Measurements from ENCODE around the gene CEP57. TPM values are rescaled to one million over a fixed set of nuclear protein-coding genes. Genes with fewer than 3 reads are reported as not detected.
"Not testable (repeated sequence)": the region's sequence is repeated elsewhere in the genome, so short reads cannot be mapped to it uniquely, and the experiment has no call there.

Gene CEP57
- total RNA-seq, 4 donors from 2014 or later = 41.3 to 57.7 (median 53.7) TPM

GRCh38 chr11:95802806-95803205 lies 12.5 kb downstream of the CEP57 start:
- H3K4me1 ChIP-seq = no peaks in the 10 kb centered on the region
- WGBS, 2 donors = 97 to 100% methylated on average over 1 of the region's 1 CpG
- TF ChIP-seq CTCF (IDR thresholded peaks at IDR 0.05) = no peak
- TF ChIP-seq POLR2A (IDR thresholded peaks at IDR 0.05) = no peak
- H3K36me3 ChIP-seq = no peaks in the 10 kb centered on the region
- no peak overlapping the region for H3K27ac ChIP-seq
- DNase-seq = no peak
- H3K9me3 ChIP-seq = no peaks in the 10 kb centered on the region
- H3K4me3 ChIP-seq (replicated peaks in 1 of 3) = no peak overlapping the region
- intact Hi-C loops (cut with DNase I) = no loop called here
- H3K27me3 ChIP-seq = no peaks in the 10 kb centered on the region

- no peak overlapping the region for H3K4me3 ChIP-seq (replicated peaks in 1 of 3)
- DNase-seq = no peak
- intact Hi-C loops (cut with DNase I) = no loop called here
- no peaks in the 10 kb centered on the region for H3K36me3 ChIP-seq
- no peaks in the 10 kb centered on the region for H3K27me3 ChIP-seq
- H3K27ac ChIP-seq = no peak overlapping the region
- no peaks in the 10 kb centered on the region for H3K9me3 ChIP-seq
- no peak for TF ChIP-seq CTCF (IDR thresholded peaks at IDR 0.05)
- no peaks in the 10 kb centered on the region for H3K4me1 ChIP-seq
- WGBS, 2 donors = 96 to 98% methylated on average over 2 of the region's 2 CpGs
These were observed 13.7 kb downstream of the CEP57 start for GRCh38 chr11:95803973-95804372.

GRCh38 chr11:95805869-95806268 lies 15.6 kb downstream of the CEP57 start:
- 81 to 89% methylated on average over 2 of the region's 2 CpGs for WGBS, 2 donors

GRCh38 chr11:95806464-95806863 lies 16.2 kb downstream of the CEP57 start:
- H3K9me3 ChIP-seq; H3K4me3 ChIP-seq (replicated peaks in 1 of 3); H3K4me1 ChIP-seq; H3K27ac ChIP-seq; intact Hi-C loops (cut with DNase I); DNase-seq; H3K36me3 ChIP-seq; H3K27me3 ChIP-seq: not testable (repeated sequence)
- 95 to 100% methylated on average over 2 to 6 of the region's 6 CpGs for WGBS, 2 donors

More at GRCh38 chr11:95805869-95806268, 15.6 kb downstream of the CEP57 start:
- no peaks in the 10 kb centered on the region for H3K36me3 ChIP-seq
- H3K27ac ChIP-seq = no peak overlapping the region
- DNase-seq = no peak
- H3K4me3 ChIP-seq (replicated peaks in 1 of 3) = no peak overlapping the region
- H3K9me3 ChIP-seq = no peaks in the 10 kb centered on the region
- intact Hi-C loops (cut with DNase I) = no loop called here
- H3K27me3 ChIP-seq = no peaks in the 10 kb centered on the region
- no peak for TF ChIP-seq CTCF (IDR thresholded peaks at IDR 0.05)
- no peak for TF ChIP-seq POLR2A (IDR thresholded peaks at IDR 0.05)
- no peaks in the 10 kb centered on the region for H3K4me1 ChIP-seq

- H3K9me3 ChIP-seq; H3K4me3 ChIP-seq (replicated peaks in 1 of 3); H3K4me1 ChIP-seq; intact Hi-C loops (cut with DNase I); H3K36me3 ChIP-seq; H3K27ac ChIP-seq; DNase-seq; H3K27me3 ChIP-seq: not testable (repeated sequence)
- 94 to 99% methylated on average over 4 of the region's 4 CpGs for WGBS, 2 donors
These were observed 20.8 kb downstream of the CEP57 start for GRCh38 chr11:95811052-95811451.

- no peaks in the 10 kb centered on the region for H3K9me3 ChIP-seq
- H3K27me3 ChIP-seq = no peaks in the 10 kb centered on the region
- no peak for DNase-seq
- intact Hi-C loops (cut with DNase I) = no loop called here
- whole genome bisulfite sequencing, 2 donors = 99 to 100% methylated on average over 2 of the region's 2 CpGs
- no peak overlapping the region for H3K27ac ChIP-seq
- peaks cover 0 to 9% of the 10 kb centered on the region in 2 donors for H3K36me3 ChIP-seq
- H3K4me3 ChIP-seq (replicated peaks in 1 of 3) = no peak overlapping the region
- no peaks in the 10 kb centered on the region for H3K4me1 ChIP-seq
- TF ChIP-seq CTCF (IDR thresholded peaks at IDR 0.05) (no peak), POLR2A (IDR thresholded peaks at IDR 0.05) (no peak)
These were observed 25.7 kb downstream of the CEP57 start for GRCh38 chr11:95816037-95816436.

Measured in thyroid gland (tissue), 4 donors.